GM19238 (cell line): Measurements from ENCODE around the gene CA11.
"Not testable (repeated sequence)": the region's sequence is repeated elsewhere in the genome, so short reads cannot be mapped to it uniquely, and the experiment has no call there.

Experiments
- DNase-seq: peaks from one replicate; pipeline ENCODE4 v3.0.0; 2011; ENCODE audit warnings: low spot score; ENCODE audit not compliant: insufficient read length

CA11 gene

DNA sequence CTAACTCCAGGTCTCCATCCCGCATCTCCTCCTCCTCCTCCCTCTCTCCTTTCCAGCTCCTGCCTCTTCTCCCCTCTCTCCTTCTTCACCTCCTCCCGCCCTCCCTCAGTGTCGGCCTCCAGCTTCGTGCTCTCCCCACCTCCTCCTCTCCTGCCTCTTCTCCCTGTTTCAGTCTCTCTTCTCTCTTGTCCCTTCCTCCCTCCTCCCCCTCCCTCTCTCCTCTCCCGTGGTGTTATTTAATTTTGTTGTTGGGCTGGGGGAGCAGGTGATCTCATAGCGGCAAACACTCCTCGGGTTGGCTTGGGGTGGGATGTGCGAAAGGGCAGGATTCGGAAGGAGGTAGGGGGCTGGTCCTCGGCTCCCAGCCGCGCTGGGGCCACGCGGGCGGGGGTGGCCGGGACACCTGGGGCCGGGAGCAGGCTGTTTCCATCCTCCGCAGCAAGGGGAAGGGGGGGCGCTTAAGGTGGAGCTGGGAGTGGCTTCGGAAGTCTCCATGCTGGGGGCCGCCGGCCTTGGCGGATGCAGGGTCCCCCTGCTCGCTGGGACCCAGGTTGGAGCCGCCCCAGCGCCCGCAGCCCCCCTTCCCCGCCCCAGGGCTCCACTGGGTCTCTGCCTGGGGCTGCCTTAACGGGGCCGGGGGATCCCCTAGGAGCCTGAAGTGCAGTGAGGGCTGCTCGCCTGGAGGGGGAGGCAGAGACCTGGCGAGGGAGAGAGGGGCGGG, at the start of gene CA11:
CA11 (minus strand) TSS at position 187 of the 721 bp plus-strand sequence. CDS start 555 bp downstream, outside the sequence.
- DNase-seq: peak; percentile 93

DNA sequence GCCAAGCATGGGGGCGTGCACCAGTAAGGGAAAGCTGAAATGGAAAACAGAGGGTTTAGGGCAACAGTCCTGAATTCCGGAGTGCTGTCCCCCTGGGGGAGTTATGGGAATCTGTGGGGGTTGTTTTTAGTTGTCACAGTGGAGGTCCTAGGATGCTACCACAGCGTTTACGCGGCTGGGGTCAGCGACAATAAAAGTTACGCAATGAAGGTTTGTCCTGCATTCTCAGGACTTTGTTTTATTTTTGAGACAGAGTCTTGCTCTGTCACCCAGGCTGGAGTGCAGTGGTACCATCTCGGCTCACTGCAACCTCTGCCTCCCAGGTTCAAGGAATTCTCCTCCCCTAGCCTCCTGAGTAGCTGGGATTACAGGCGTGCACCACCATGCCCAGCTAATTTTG, 47.6 kb upstream of the CA11 start:
- DNase-seq: not testable (repeated sequence)

DNA sequence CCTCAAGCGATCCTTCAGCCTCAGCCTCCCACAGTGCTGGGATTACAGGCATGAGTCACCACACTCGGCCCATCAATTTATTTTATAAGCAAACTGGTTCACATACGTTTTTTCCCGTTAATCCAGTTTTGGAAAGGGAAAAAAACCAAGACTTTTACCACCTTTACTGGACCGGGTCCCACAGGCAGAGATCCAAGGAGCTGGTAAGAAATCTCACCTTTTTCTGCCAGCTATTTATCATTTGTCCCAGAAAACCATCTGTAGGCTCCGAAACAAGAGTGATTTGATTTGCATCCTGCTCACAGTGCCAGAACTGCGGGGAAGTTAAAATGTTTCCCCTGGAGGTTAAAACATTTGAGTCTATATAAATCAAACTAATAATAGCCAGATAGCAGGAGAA, 43.5 kb upstream of the CA11 start:
- DNase-seq: no peak

DNA sequence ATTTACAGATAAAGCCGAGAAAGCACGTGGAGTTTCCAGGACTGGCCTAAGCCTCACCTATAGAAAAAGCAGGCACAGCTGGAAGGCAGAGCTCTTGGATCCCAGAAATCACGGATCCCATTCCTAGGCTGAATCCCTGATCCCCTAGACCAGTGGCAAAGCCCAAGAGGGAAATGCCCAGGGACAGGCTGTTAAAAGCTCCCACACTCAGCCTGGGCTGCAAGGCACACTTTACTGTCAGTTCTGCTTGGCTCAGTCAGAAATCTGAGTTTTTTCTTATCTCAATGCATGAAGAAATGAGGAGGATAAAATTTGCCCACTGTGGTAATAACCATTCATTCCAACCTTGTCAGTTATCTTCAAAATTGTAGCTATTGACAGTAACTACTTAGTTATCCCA, 41.8 kb upstream of the CA11 start:
- no peak for DNase-seq

DNA sequence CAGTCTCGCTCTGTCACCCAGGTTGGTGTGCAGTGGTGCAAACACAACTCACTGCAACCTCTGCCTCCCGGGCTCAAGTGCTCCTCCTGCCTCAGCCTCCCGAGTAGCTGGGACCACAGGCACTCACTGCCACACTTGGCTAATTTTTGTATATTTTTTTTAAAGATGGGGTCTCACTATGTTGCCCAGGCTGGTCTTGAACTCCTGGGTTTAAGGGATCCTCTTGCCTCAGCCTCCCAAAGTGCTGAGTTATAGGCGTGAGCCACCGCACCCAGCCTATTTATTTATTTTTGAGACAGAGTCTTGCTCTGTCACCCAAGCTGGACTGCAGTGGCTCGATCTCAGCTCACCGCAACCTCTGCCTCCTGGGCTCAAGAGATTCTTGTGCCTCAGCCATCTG, 40.6 kb upstream of the CA11 start:
- not testable (repeated sequence) for DNase-seq

DNA sequence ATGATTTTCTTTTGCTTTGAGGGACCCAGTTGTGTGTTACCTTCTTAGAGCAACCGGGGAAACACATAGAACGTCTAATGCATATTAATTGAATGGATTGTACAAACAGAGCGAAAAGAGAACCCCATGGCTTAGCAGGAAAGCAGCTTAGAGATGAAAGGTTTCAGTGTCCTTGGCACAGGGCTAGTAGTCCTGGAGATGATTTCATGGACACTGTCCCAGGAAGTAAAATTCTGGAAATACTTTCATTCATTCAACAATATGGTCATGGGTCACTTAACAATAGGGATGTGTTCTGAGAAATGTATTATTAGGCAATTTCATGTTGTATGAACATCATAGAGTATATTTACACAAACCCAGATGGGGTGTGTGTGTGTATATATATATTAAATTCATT, 40.1 kb upstream of the CA11 start:
- DNase-seq: no peak

DNA sequence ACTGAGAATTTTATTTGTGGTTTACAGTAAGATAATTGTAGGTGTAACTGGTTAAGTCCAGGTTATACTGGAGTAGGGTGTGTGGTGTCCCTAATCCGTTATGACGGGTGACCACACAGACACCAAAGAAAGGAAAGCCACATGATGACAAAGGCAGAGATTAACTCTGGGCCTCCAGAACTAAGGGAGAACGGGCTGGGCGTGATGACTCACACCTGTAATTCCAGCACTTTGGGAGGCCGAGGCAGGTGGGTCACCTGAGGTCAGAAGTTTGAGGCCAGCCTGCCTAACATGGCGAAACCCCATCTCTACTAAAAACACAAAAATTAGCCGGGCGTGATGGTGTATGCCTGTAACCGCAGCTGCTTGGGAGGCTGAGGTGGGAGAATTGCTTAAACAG, 39.6 kb upstream of the CA11 start:
- no peak for DNase-seq

DNA sequence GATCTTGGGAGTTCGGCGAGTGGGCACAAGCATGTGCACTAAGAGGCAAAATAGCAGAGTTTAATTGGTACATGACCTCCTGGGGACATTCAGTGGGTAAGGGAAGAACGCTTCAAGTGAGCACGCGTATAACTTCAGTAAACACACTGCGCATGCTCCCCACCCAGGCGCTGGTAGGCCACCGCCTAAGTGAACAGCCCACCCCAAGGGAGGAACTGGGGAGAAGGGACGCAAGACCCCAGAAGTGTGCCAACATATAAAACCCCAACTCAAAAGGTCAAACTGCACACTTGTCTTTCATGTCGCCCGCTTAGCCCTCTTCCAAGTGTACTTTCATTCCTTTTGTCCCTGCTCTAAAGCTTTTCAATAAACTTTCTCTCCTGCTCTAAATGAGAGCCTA, 37.4 kb upstream of the CA11 start:
- no peak for DNase-seq

DNA sequence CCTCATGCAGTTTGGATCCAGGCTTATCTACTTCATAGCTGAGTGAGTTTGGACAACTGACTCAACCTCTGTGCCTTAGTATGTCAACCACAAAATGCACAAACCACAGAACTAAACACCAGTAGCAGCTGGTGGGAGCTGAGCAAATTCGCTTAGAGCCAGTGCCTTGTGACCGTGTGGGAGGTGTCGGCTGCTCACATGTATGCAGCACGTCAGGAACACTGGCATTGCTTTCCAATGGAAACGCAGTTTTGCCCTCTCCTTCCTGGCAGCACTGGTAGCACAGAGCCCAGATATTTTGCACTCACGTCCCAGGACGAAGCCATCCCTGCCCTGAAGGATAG, 35.1 kb upstream of the CA11 start:
- no peak for DNase-seq

DNA sequence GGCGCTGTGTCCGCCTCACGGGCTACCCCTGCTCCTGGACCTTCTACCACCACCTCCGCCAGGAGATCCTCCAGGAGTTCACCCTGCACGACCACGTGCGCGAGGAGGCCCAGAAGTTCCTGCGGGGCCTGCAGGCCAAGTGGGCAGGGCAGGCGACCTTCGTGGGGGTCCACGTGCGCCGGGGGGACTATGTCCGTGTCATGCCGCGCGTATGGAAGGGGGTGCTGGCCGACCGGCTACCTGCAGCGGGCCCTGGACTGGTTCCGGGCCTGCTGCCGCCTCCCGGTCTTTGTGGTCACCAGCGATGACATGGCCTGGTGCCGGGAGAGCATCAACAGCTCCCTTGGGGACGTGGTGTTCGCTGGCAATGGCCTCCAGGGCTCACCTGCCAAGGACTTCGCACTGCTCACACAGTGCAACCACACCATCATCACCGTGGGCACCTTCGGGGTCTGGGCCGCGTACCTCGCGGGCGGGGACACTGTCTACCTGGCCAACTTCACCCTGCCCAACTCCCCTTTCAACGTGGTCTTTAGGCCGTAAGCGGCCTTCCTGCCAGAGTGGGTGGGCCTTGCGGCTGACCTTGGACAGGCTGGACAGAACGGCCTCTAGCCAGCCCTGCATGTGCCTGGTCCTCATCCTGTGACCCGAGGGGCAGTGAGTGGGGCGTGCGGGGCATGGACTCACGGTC, 34.6 kb upstream of the CA11 start:
- no peak for DNase-seq

DNA sequence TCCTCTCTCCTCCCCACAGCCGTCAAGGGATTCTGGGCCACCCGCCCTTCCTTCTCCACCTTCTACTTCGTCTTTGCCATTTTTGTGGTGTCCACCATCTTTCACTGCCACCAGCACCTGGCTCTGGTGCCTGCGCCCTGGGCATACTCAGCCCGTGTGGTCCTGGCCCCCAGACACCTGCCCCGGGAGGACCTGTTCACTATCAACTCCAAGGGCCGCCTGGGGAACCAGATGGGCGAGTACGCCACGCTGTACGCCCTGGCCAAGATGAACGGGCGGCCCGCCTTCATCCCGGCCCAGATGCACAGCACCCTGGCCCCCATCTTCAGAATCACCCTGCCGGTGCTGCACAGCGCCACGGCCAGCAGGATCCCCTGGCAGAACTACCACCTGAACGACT, 34.0 kb upstream of the CA11 start:
- DNase-seq: not testable (repeated sequence)

DNA sequence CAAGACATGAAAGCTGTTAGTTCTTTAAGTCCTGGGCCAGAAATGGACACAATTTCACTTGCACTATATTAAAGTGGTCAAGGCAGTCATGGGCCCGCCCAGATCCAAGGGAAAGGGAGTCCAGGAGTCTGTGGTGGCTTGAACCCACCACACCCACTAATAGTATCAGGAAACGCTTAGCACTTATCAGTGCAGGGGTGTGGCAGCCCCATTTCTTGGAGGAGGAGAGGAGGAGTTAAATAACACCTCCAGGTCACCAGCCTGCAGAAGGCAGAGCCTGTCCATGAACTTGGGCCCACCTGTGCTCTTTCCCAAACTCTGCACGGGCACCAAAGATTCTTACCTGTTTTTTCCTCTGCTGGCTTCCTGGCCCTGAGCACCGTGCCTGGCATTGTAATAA, 32.2 kb upstream of the CA11 start:
- no peak for DNase-seq

DNA sequence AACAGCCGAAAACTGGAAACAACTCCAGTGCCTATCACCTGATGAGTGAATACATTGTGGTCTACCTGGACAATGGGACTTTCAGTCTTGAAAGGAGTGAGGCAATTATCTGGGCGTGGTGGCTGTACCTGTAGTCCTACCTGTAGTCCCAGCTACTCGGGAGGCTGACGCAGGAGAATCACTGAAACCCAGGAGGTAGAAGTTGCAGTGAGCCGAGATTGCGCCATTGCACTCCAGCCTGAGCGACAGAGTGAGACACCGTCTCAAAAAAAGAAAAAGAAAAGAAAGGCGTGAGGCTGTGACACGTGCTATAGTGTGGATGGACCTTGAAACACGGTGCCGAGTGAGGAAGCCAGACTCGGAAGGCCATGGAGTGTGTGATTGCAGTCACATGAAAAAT, 30.9 kb upstream of the CA11 start:
- DNase-seq: no peak

DNA sequence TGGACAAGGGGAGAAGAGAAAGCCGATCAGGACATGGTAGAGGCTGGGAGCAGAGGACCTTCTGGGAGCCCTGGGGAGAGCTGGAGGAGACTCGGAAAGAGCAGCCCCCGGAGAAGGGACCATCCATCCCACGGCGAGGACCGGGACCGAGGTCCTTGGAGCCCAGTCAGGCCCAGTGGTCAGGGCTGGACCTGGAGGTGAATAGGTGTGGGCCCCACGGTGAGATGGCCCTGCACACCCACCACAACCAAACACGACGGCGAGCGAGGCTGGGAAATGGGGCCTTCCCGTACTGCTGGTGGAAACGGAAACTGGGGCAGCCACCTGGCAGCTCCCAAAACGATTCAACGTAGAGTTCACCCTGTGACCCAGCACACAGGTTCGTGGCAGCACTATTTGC, 30.5 kb upstream of the CA11 start:
- DNase-seq: no peak

DNA sequence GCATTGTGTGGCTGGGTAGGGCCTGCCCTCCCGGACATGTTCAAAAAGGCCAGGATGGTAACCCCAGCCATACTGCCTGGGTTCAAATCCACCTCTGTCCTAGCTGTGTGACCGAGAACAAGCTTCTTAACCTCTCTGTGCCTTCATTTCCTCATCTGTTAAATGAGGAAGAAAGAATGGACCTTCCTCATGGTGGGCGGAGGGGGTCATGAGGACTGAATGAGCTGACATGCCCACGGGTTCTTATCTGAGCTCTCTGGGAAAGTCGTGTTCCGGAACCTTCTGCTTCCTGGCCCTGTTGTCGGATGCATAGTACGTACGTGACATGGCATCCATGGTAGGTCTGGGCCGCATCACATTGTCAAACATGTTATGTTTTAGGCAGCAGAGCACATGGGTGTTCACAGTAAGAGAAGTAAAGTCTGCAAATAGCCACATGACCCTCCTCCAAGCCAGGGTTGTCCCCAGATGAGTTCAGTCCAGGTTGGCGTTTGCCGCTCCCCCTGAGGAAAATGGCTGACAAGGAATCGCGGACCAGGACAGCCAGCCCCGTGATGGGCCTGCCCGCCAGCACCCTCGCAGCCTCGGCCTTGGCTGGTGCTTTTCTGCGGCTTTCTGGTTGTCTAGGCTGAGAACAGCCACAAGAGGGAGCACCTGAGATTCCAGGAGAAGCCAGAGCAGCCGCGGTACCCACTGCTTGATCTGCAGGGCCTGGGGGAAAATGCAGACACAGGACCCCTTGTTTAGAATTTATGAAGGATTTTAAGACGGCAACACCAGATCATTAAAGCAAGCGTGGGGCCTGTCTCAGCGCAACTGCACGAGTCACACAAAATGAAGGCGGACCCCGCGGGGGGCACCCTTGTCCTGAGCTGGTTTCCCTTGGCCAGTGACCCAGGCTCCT, 29.2 kb upstream of the CA11 start:
- DNase-seq: peak; percentile 93

DNA sequence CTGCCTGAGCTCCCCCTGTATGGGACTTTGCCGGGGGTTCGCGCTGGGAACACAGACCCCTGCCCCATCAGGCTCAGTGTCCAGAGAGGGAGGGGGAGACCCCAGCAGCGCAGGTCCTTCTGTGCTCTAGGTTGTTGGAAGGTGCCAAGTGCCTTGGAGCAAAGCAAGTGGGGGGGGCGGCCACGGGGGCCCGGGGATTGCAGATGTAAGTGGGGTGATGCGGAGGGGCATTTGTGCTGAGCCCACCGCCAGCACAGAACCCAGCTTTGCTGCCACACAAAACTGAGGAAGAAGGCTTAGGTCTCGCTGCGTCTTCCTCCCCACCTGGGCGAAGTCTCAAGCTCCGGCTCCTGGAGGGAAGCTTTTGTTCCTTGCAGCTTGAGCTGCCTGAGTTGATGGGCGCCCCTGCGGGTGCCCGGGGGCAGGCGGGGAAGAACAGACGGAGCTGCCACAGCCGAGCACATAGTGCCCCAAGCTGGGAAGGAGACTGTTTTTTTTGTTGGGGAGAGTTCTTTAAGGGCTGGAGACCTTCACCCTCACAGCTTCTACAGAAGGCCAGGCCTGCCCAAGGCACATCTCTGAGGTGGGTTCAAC, 28.3 kb upstream of the CA11 start:
- DNase-seq: no peak

DNA sequence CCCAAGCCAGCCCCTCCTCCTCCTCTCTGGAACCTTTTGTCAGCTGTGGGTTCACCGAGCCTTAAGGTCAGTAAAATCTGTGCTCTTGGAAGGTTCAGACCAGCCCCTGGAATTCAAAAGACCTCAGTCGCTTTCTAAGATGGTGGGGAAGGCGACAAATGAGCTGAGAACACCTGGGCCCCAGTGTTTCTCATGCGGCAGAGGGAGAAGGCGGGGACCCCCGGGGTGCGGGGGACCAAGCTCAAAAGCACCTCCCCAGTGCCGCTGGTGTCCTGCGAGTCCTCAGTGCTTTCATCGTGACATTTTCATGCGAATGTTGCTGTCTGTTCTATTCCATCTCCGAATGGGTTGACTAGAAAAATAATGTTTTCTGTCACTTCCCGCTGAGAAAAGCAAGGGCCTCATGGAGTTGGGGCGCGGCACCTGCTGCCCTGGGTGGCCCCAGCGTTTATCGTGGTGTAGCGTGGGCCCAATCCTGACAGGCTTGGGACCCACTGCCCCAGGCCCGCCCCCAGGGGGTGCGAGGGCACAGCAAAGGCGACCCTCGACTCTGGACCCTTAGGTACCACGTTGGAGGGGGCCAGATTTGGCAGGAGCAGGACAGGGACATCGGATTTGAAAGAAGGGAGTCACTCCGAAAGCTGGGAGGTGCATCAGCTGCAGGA, 27.6 kb upstream of the CA11 start:
- no peak for DNase-seq

DNA sequence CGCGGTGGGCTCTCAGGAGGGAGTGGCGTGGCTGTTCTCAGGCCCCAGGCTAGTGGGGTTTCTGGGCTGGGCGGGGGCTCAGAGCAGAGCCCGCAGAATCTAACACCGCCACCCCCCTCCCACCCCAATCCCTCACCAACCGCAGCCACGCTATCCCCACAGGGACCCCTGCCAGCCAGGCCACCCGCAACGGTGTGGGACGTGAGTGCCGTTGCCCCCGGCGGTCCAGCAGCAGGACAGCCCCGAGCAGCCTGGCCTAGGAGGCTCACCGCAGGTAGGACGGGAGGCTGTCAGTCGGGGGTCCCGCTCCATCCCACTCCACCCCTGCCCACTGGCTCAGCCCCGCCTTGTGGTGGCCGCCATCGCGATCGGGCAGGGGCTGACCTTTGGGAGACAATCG, 27.0 kb upstream of the CA11 start, which contains the start of gene NTN5:
NTN5 (minus strand) TSS at position 24 of the 400 bp plus-strand sequence. CDS start 2,031 bp downstream, outside the sequence.
- no peak for DNase-seq

DNA sequence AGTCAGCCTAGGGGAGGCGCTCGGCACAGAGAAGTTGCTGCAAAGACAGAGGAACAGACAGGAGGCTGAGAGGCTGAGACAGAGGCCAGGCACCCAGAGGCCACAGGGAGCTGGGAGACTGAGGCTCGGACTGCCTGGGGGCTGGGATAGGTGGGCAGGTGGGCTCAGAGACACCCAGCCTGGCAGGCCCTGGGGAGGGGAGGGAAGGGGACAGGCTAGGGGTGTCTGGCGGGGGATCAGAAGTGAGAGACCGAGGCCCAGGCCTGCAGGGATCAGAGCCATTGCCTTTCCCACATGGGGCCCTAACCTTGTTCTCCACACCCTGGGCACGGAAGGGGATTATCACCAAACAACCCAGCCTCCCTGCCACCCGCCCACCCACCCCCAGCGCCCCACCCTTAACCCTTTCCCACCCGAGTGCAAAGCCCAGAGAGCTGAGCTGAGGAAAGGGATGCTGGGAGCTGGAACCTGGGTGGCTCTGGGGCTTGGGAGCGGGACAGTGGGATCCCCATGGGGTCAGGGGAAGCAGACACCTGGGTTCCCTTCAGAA, 25.5 kb upstream of the CA11 start:
- no peak for DNase-seq

DNA sequence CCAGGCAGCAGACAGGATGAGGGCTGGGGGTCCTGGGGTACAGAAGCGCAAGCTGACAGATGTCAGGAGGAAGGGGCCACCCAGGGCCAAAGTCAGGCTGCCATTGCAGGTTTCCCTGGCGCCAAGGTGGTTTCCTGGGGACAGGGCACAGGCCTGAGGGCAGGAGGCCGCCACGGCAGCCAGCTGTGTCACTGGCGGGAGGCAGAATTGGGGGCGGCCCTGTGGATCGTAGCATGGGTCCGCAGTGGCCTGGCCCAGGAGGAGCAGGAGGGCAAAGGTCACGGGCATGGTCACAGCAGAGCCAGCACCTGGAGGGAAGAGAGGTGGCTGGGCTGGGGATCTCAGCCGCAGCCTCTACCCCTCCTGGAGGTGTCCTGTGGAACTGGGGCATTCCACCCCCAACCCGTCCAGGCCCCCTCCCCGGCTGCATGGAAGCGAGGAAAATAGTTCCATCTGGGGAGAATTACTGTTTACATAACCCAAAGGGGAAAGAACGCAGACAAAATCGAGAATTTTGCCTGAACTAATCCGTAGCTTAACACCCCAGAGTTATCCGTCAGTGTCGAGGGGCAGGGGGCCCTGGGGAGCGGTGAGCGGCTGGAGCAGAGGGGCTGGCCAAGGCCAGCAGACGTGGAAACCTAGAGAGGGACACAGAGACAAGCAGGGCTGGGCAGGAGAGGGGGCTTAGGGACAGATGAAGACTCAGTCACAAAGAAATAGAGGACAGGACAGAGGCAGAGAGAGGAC, 24.9 kb upstream of the CA11 start:
- no peak for DNase-seq
